Spleen (tissue), 11 donors: ENCODE data around the gene HOXB2. TPM values are rescaled to one million over a fixed set of nuclear protein-coding genes. Genes with fewer than 3 reads are reported as not detected.
"Not testable (repeated sequence)": the region's sequence is repeated elsewhere in the genome, so short reads cannot be mapped to it uniquely, and the experiment has no call there.

ENCODE experiments used
- DNase-seq: peaks from one replicate; pipeline ENCODE4 v3.0.0-alpha.2; 2020
- H3K27ac ChIP-seq, 8 donors: fragments of 200-600 bp; sonication (generic) in 7 of 8; 1 replicate in 4 of 8; 2 replicates in 4 of 8; pipeline versions ENCODE4 v1.5.0 to v1.8.0; 2016 to 2021; ENCODE audit warnings: inconsistent platforms in 4 of 8, mild to moderate bottlenecking in 4 of 8, moderate library complexity in 1 of 8
- H3K27me3 ChIP-seq, 7 donors: fragments of 200-600 bp; sonication (generic) in 6 of 7; replicated peaks in 1 of 7; 1 replicate in 4 of 7; 2 replicates in 3 of 7; pipeline versions ENCODE4 v1.5.0 to v1.8.0; 2016 to 2021; ENCODE audit warnings: inconsistent platforms in 3 of 7, mild to moderate bottlenecking in 1 of 7
- H3K36me3 ChIP-seq, 6 donors: fragments of 200-600 bp; sonication (generic) in 5 of 6; 1 replicate in 4 of 6; 2 replicates in 2 of 6; pipeline versions ENCODE4 v1.5.0 to v1.8.0; 2016 to 2021; ENCODE audit warnings: inconsistent platforms in 2 of 6
- H3K4me1 ChIP-seq, 6 donors: fragments of 200-600 bp; sonication (generic) in 5 of 6; 1 replicate in 3 of 6; 2 replicates in 3 of 6; pipeline versions ENCODE4 v1.5.0 to v1.8.0; 2016 to 2021; ENCODE audit warnings: inconsistent platforms in 3 of 6
- H3K4me3 ChIP-seq, 8 donors: fragments of 200-600 bp; sonication (generic) in 7 of 8; 1 replicate in 4 of 8; 2 replicates in 4 of 8; pipeline versions ENCODE4 v1.5.0 to v1.8.0; 2016 to 2021; ENCODE audit warnings: inconsistent platforms in 4 of 8, mild to moderate bottlenecking in 4 of 8, moderate library complexity in 2 of 8
- H3K9me3 ChIP-seq, 8 donors: fragments of 200-600 bp; sonication (generic) in 7 of 8; 1 replicate in 4 of 8; 2 replicates in 4 of 8; pipeline versions ENCODE4 v1.5.0 to v1.8.0; 2016 to 2021; ENCODE audit warnings: inconsistent platforms in 4 of 8
- CTCF ChIP-seq, 11 experiments: fragments of 200-600 bp in 7 of 11; fragments of 450-650 bp in 4 of 11; sonication (generic) in 4 of 11; IDR thresholded peaks in 8 of 11; conservative IDR thresholded peaks in 3 of 11; 1 replicate in 7 of 11; 2 replicates in 4 of 11; pipeline versions ENCODE4 v1.4.0 to v1.8.0; 2016 to 2021; ENCODE audit warnings: antibody characterized with exemption in 11 of 11, inconsistent platforms in 4 of 11, mild to moderate bottlenecking in 1 of 11
- POLR2A ChIP-seq, 3 donors: fragments of 450-650 bp; IDR thresholded peaks; one replicate each; pipeline ENCODE4 v1.5.1; 2017; ENCODE audit warnings: antibody characterized with exemption in 3 of 3, mild to moderate bottlenecking in 1 of 3
- POLR2AphosphoS5 ChIP-seq, 3 donors: sonication (generic); formaldehyde crosslinking; IDR thresholded peaks; one replicate each; pipeline ENCODE4 v1.5.1; 2017; ENCODE audit warnings: antibody characterized with exemption in 3 of 3
- WGBS, 5 donors: extraction: QIAGEN DNeasy Blood & Tissue Kit in 3 of 5; methylation state at CpG; one replicate each; pipeline versions ENCODE4 v1.1.5 to v1.1.7; 2013 to 2018; 5-methylcytosine and 5-hydroxymethylcytosine counted together
- intact Hi-C: fragments of 100-400 bp; cut with DNase I; formaldehyde crosslinking; loops from one replicate; pipeline ENCODE4 v1.15.0; 2023; ENCODE audit warnings: low total_unique reads
- polyA plus RNA-seq, 3 donors: library from polyadenylated mRNA; stranded (reverse); fragments of 200-250 nt; gene quantifications; one replicate each; pipeline ENCODE4 v1.2.1, GENCODE V29; 2013
- total RNA-seq, 7 donors: library from RNA; depleted of rRNA in 3 of 7; stranded (reverse); fragments of >200 nt in 3 of 7; fragmentation: NEBNext Ultra II Directional in 4 of 7; extraction: Animal tissue kit (Norgen Biotek cat#: 25700) in 4 of 7; gene quantifications; one replicate each; pipeline versions ENCODE4 v1.1.0 to v1.2.1, GENCODE V29; 2016 to 2021
- donor health status: healthy with polysubstance abuse.
- donor health status: DM: no; HTN: no; CAD: no; lungs with moderate emphysema.
- donor health status: DM: no; HTN: no; CAD: no.
- donor health status: Bipolar disorder and iron deficiency.
- donor health status: healthy.
- donor health status: DM: no; HTN: no; CAD: no.
- donor health status: DM: yes; HTN: yes; CAD: no.

Gene HOXB2
- total and polyA plus RNA-seq, 10 donors, result 5.9 to 21.9 (median 8.8) TPM

DNA sequence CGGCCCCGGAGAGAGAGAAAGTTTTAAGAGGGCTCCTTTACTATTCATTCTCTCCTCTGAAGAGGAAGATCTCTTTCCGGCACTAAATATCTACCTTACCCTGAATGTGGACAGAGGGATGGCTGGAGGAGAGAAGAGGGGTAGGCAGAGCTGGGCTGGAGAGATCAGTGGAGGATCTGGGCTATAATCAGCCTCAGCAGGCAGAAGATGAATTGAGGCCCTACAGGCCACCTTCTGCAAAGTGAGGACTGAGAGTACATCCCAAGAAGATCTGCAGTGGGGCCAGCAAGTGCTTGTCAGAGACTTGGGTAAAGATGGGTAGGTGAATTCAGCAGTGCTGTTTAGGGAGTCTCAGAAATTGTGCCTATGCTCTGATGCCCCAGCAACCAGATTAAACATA, 7.6 kb downstream of the HOXB2 start:
- WGBS, 5 donors, result 96 to 98% (median 96%) methylated on average over 3 of the region's 3 CpGs
- Histone ChIP-seq H3K4me3 (no peak overlapping the region), H3K27me3 (peaks cover 0 to 42% (median 14%) of the 10 kb centered on the region in 7 donors), H3K4me1 (peaks cover 0 to 26% (median 14%) of the 10 kb centered on the region in 6 donors), H3K9me3 (no peaks in the 10 kb centered on the region), H3K27ac (no peak overlapping the region), H3K36me3 (no peaks in the 10 kb centered on the region)
- TF ChIP-seq POLR2A (IDR thresholded peaks at IDR 0.05) (no peak), POLR2AphosphoS5 (IDR thresholded peaks at IDR 0.05) (no peak), CTCF (IDR thresholded peaks at IDR 0.05 in 8 of 11, conservative IDR thresholded peaks at IDR 0.05 in 3 of 11) (no peak)
- DNase-seq, result no peak
- intact Hi-C loops, result no loop called here

DNA sequence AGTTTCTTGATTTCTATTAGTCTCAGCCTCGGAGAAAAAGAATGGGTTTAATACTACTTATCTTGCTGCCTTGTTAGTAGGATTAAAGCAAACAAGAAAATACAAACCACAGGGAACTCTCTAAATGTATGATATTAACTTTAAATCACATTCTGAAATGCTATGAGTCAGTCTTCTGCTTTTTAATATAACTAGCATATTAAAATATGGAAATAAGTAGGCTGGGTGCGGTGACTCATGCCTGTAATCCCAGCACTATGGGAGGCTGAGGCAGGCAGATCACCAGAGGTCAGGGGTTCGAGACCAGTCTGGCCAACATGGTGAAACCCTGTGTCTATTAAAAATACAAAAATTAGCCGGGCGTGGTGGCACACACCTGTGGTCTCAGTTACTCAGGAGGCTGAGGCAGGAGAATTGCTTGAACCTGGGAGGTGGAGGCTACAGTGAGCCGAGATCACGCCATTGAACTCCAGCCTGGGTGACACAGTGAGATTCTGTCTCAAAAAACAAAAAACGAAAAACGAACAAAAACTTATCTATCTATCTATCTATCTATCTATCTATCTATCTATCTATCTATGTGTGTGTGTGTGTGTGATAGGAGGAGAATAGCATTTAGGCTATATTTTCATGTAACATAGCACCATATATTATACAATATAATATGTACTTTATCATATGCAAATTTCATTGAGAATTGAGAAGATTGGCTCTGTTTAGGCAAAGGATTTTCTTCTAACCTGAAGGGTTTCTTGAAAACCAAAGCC, 8.9 kb downstream of the HOXB2 start:
- Histone ChIP-seq H3K4me1 (peaks cover 0 to 12% (median 2%) of the 10 kb centered on the region in 6 donors), H3K27me3 (peaks cover 0 to 30% (median under 1%) of the 10 kb centered on the region in 7 donors)
- H3K27ac ChIP-seq, H3K9me3 ChIP-seq, DNase-seq, H3K4me3 ChIP-seq, H3K36me3 ChIP-seq, intact Hi-C loops: not testable (repeated sequence)
- 87 to 91% (median 87%) methylated on average over 9 of the region's 9 CpGs for WGBS, 5 donors

GRCh38 chr17:48532261-48532660, 12.6 kb downstream of the HOXB2 start:
- Histone ChIP-seq H3K27me3 (peaks cover 0 to 21% (median 5%) of the 10 kb centered on the region in 7 donors), H3K4me3 (no peak overlapping the region), H3K27ac (no peak overlapping the region), H3K9me3 (no peaks in the 10 kb centered on the region), H3K36me3 (no peaks in the 10 kb centered on the region), H3K4me1 (peaks cover 0 to 4% (median 3%) of the 10 kb centered on the region in 6 donors)
- DNase-seq, result no peak
- intact Hi-C loops, result no loop called here
- TF ChIP-seq CTCF (IDR thresholded peaks at IDR 0.05 in 8 of 11, conservative IDR thresholded peaks at IDR 0.05 in 3 of 11) (no peak), POLR2A (IDR thresholded peaks at IDR 0.05) (no peak), POLR2AphosphoS5 (IDR thresholded peaks at IDR 0.05) (no peak)
- 81 to 91% (median 90%) methylated on average over 8 of the region's 8 CpGs for WGBS, 5 donors

GRCh38 chr17:48530887-48531272, 14.0 kb downstream of the HOXB2 start, which contains the start of gene HOXB1:
TSS of gene HOXB1 (minus strand) at chr17:48531011. CDS start at chr17:48530904, 107 bp downstream.
- intact Hi-C loops, result no loop called here
- Histone ChIP-seq H3K4me1 (peaks cover 0 to 15% (median 8%) of the 10 kb centered on the region in 6 donors), H3K36me3 (no peaks in the 10 kb centered on the region), H3K27me3 (peaks cover 0 to 35% (median 19%) of the 10 kb centered on the region in 7 donors), H3K9me3 (no peaks in the 10 kb centered on the region), H3K4me3 (no peak within 1 kb of the TSS), H3K27ac (no peak within 1 kb of the TSS)
- 86 to 94% (median 93%) methylated on average over 15 of the region's 15 CpGs for whole genome bisulfite sequencing, 5 donors
- no peak for DNase-seq
- TF ChIP-seq CTCF (IDR thresholded peaks at IDR 0.05 in 8 of 11, conservative IDR thresholded peaks at IDR 0.05 in 3 of 11), result no peak
- TF ChIP-seq POLR2AphosphoS5 (IDR thresholded peaks at IDR 0.05), result no peak
- no peak for TF ChIP-seq POLR2A (IDR thresholded peaks at IDR 0.05)
